HCT116 (cell line): ENCODE measurements around the gene CACNA1C. TPM values are rescaled to one million over a fixed set of nuclear protein-coding genes. Genes with fewer than 3 reads are reported as not detected.

Experiments used
- ATAC-seq: fragments of 200-7000 bp; cut with Tn5 transposase; 2 replicates; pipeline ENCODE4 v1.9.1; 2020; ENCODE audit warnings: mild to moderate bottlenecking, moderate library complexity
- BruUV-seq: library from RNA; stranded (reverse); fragments of 400-500 nt; replicated peaks from 2 replicates; lab custom pipeline; 2021; lab: Mats Ljungman, UMichigan
- CTCF ChIA-PET: fragments of 300-600 bp; sonication (Branson Sonifier 250); formaldehyde crosslinking; loops from one replicate; lab custom pipeline; 2021; ENCODE audit warnings: antibody characterized with exemption; lab: Charles Lee
- POLR2A ChIA-PET: fragments of 300-600, 350-600 bp; sonication (Branson Sonifier 250); formaldehyde crosslinking; loops from one replicate; lab custom pipeline; 2021; ENCODE audit warnings: antibody characterized with exemption; lab: Charles Lee
- RAD21 ChIA-PET, 2 experiments: fragments of 300-600 bp; sonication (Branson Sonifier 250); formaldehyde crosslinking; loops; one replicate each; lab custom pipeline; 2023; ENCODE audit warnings: low total read pairs in 2 of 2; ENCODE audit not compliant: uncharacterized antibody in 2 of 2, unreplicated experiment in 2 of 2, low non-redundant PET in 1 of 2; lab: Charles Lee
- DNase-seq: peaks from one replicate; pipeline ENCODE4 v3.0.0-alpha.2; 2010; ENCODE audit warnings: low read depth, low spot score
- H2AFZ ChIP-seq: fragments of 200-600 bp; shearing (Covaris generic), sonication (generic); 2 replicates; pipeline ENCODE4 v1.6.1; 2017; ENCODE audit warnings: low read depth, mixed run types, mixed read lengths, antibody characterized with exemption, low read length; ENCODE audit not compliant: poor library complexity, severe bottlenecking
- H3K27ac ChIP-seq: 2 replicates; pipeline ENCODE4 v1.5.1; 2012; ENCODE audit warnings: low read depth, low read length
- H3K27me3 ChIP-seq: fragments of 200-600 bp; sonication (generic); 2 replicates; pipeline ENCODE4 v1.6.1; 2016; ENCODE audit warnings: mixed run types, low read length, mixed read lengths; ENCODE audit not compliant: insufficient read depth
- H3K36me3 ChIP-seq, 2 experiments: fragments of 200-500 bp in 1 of 2; fragments of 200-600 bp in 1 of 2; sonication (Bioruptor generic) in 1 of 2; sonication (generic) in 1 of 2; 2 replicates each; pipeline versions ENCODE4 v1.5.1 to v1.6.1; 2014 to 2016; ENCODE audit warnings: low read length in 2 of 2, inconsistent platforms in 1 of 2, mixed read lengths in 1 of 2, mixed run types in 1 of 2; ENCODE audit not compliant: insufficient read depth in 2 of 2, control insufficient read depth in 1 of 2
- H3K4me1 ChIP-seq, 2 experiments: fragments of 200-600 bp in 1 of 2; sonication (generic) in 1 of 2; 2 replicates each; pipeline versions ENCODE4 v1.5.1 to v1.6.1; 2012 to 2017; ENCODE audit warnings: low read length in 2 of 2, inconsistent platforms in 1 of 2, mild to moderate bottlenecking in 1 of 2, mixed read lengths in 1 of 2, mixed run types in 1 of 2, moderate library complexity in 1 of 2; ENCODE audit not compliant: insufficient read depth in 2 of 2, control insufficient read depth in 1 of 2
- H3K4me2 ChIP-seq: fragments of 200-600 bp; sonication (generic); 2 replicates; pipeline ENCODE4 v1.6.1; 2017; ENCODE audit warnings: mixed run types, low read length, mixed read lengths
- H3K4me3 ChIP-seq, 2 experiments: fragments of 200-600 bp in 1 of 2; sonication (generic) in 1 of 2; replicated peaks in 1 of 2; 2 replicates each; pipeline ENCODE4 v1.5.1; 2011 to 2016; ENCODE audit warnings: low read length in 2 of 2, control low read depth in 1 of 2, low read depth in 1 of 2, mild to moderate bottlenecking in 1 of 2, mixed read lengths in 1 of 2, mixed run types in 1 of 2
- H3K79me2 ChIP-seq: fragments of 200-600 bp; sonication (generic); 2 replicates; pipeline ENCODE4 v1.6.1; 2017; ENCODE audit warnings: mild to moderate bottlenecking, mixed run types, low read length, moderate library complexity, mixed read lengths; ENCODE audit not compliant: insufficient read depth
- H3K9ac ChIP-seq: fragments of 200-600 bp; sonication (generic); 2 replicates; pipeline ENCODE4 v1.6.1; 2016; ENCODE audit warnings: low read length, mixed read lengths
- H3K9me2 ChIP-seq: fragments of 200-600 bp; sonication (generic), shearing (Covaris generic); 2 replicates; pipeline ENCODE4 v1.6.1; 2017; ENCODE audit warnings: mixed run types, mild to moderate bottlenecking, moderate library complexity; ENCODE audit not compliant: insufficient read depth
- H3K9me3 ChIP-seq, 2 experiments: fragments of 200-500 bp in 1 of 2; fragments of 200-600 bp in 1 of 2; sonication (Bioruptor generic) in 1 of 2; sonication (generic) in 1 of 2; 2 replicates each; pipeline ENCODE4 v1.6.1; 2014 to 2017; ENCODE audit warnings: low read length in 2 of 2, mixed read lengths in 2 of 2, inconsistent platforms in 1 of 2, low read depth in 1 of 2, mild to moderate bottlenecking in 1 of 2, mixed run types in 1 of 2, moderate library complexity in 1 of 2; ENCODE audit not compliant: control insufficient read depth in 1 of 2, insufficient read depth in 1 of 2
- H4K20me1 ChIP-seq: fragments of 200-600 bp; sonication (generic), shearing (Covaris generic); 2 replicates; pipeline ENCODE4 v1.6.1; 2017; ENCODE audit warnings: mixed run types, mild to moderate bottlenecking, moderate library complexity; ENCODE audit not compliant: insufficient read depth
- ATF3 ChIP-seq: IDR thresholded peaks from 2 replicates; pipeline ENCODE4 v1.6.1; 2012
- CEBPB ChIP-seq: IDR thresholded peaks from 2 replicates; pipeline ENCODE4 v1.6.1; 2012; ENCODE audit warnings: low read depth
- CTCF ChIP-seq, 3 experiments: fragments of 200-600 bp in 1 of 3; sonication (generic) in 1 of 3; IDR thresholded peaks in 2 of 3; conservative IDR thresholded peaks in 1 of 3; 2 replicates each; pipeline ENCODE4 v1.5.1; 2012 to 2017; ENCODE audit warnings: low read depth in 2 of 3, low read length in 2 of 3, antibody characterized with exemption in 1 of 3, borderline replicate concordance in 1 of 3, control low read depth in 1 of 3, mild to moderate bottlenecking in 1 of 3, mixed read lengths in 1 of 3, mixed run types in 1 of 3, moderate library complexity in 1 of 3; ENCODE audit not compliant: insufficient read depth in 1 of 3
- EGR1 ChIP-seq: IDR thresholded peaks from 2 replicates; pipeline ENCODE4 v1.6.1; 2012; ENCODE audit warnings: low read depth
- ELF1 ChIP-seq: IDR thresholded peaks from 2 replicates; pipeline ENCODE4 v1.6.1; 2012; ENCODE audit warnings: low read depth, borderline replicate concordance
- EZH2 ChIP-seq: fragments of 200-600 bp; sonication (generic); IDR thresholded peaks from 2 replicates; pipeline ENCODE4 v1.6.1; 2017; ENCODE audit warnings: antibody characterized with exemption, mixed run types
- EZH2phosphoT487 ChIP-seq: fragments of 200-600 bp; IDR thresholded peaks from 2 replicates; pipeline ENCODE4 v1.6.1; 2018; ENCODE audit warnings: antibody characterized with exemption, borderline replicate concordance
- FOSL1 ChIP-seq: IDR thresholded peaks from 2 replicates; pipeline ENCODE4 v1.6.1; 2012; ENCODE audit warnings: low read depth
- POLR2A ChIP-seq: IDR thresholded peaks from 2 replicates; pipeline ENCODE4 v1.7.0; 2011; ENCODE audit warnings: borderline replicate concordance; ENCODE audit not compliant: insufficient read depth, insufficient read length; ENCODE audit errors: extremely low read depth
- POLR2AphosphoS5 ChIP-seq: IDR thresholded peaks from 2 replicates; pipeline ENCODE4 v1.6.1; 2011; ENCODE audit warnings: mild to moderate bottlenecking, low read depth, low read length, moderate library complexity
- REST ChIP-seq: IDR thresholded peaks from 2 replicates; pipeline ENCODE4 v1.6.1; 2012; ENCODE audit warnings: low read depth
- SIN3A ChIP-seq: IDR thresholded peaks from 2 replicates; pipeline ENCODE4 v1.6.1; 2012; ENCODE audit warnings: low read depth
- TCF7L2 ChIP-seq: IDR thresholded peaks from 2 replicates; pipeline ENCODE4 v1.7.0; 2011; ENCODE audit warnings: borderline replicate concordance, inconsistent platforms; ENCODE audit not compliant: insufficient read depth, insufficient read length; ENCODE audit errors: extremely low read depth
- YY1 ChIP-seq: IDR thresholded peaks from 2 replicates; pipeline ENCODE4 v1.6.1; 2011; ENCODE audit warnings: low read length, low read depth, moderate library complexity, mild to moderate bottlenecking; ENCODE audit not compliant: insufficient replicate concordance; ENCODE audit errors: extremely low read depth
- ZBTB33 ChIP-seq: IDR thresholded peaks from 2 replicates; pipeline ENCODE4 v1.6.1; 2011; ENCODE audit warnings: mild to moderate bottlenecking, low read length, moderate library complexity; ENCODE audit not compliant: insufficient replicate concordance; ENCODE audit errors: extremely low read depth
- ZNF274 ChIP-seq: fragments of 200-500 bp; sonication (Bioruptor generic); IDR thresholded peaks from 2 replicates; pipeline ENCODE4 v1.6.1; 2014; ENCODE audit warnings: mild to moderate bottlenecking, low read depth, low read length, inconsistent platforms
- intact Hi-C: fragments of 100-400 bp; cut with micrococcal nuclease; formaldehyde crosslinking; loops from 2 replicates; pipeline ENCODE4 v1.10.0; 2022
- total RNA-seq: library from RNA; stranded (reverse); gene quantifications from one replicate; pipeline ENCODE4 v1.2.1, GENCODE V29; 2021; ENCODE audit not compliant: unreplicated experiment

The CACNA1C gene
- total RNA-seq, 1 experiment from 2014 or later = 0.05 TPM

GRCh38 chr12:2396448-2396871, 343.7 kb downstream of the CACNA1C start:
- no TSS peak for BruUV-seq

More at GRCh38 chr12:2396448-2396871, 343.7 kb downstream of the CACNA1C start:
- H3K27me3 ChIP-seq = no peaks in the 10 kb centered on the region
- CTCF ChIA-PET = interaction anchor here (2.2 kb wide), 1 partner anchor 186 kb away, joined by 5 read pairs; no protein-coding TSS in a partner anchor
- POLR2A ChIA-PET = no interaction called here
- TF ChIP-seq CTCF (IDR thresholded peaks at IDR 0.05 in 2 of 3, conservative IDR thresholded peaks at IDR 0.05 in 1 of 3; ENCODE audit: borderline replicate concordance in 1 of 3, insufficient read depth in 1 of 3, low read depth in 2 of 3, low read length in 2 of 3) (no peak), POLR2A (no peak), ZNF274 (no peak), ELF1 (no peak), EZH2phosphoT487 (no peak), REST (no peak), EZH2 (no peak), EGR1 (no peak), TCF7L2 (no peak), SIN3A (no peak), POLR2AphosphoS5 (no peak), CEBPB (no peak), ATF3 (no peak), FOSL1 (no peak), YY1 (no peak), ZBTB33 (no peak)
- TF ChIP-seq, all 23 proteins: peak for 0
- Histone ChIP-seq H3K9me3 (no peaks in the 10 kb centered on the region), H3K4me2 (no peak overlapping the region), H3K4me1 (peaks cover 6 to 15% of the 10 kb centered on the region in 2 experiments), H2AFZ (no peak overlapping the region), H3K9ac (no peak overlapping the region), H3K9me2 (no peaks in the 10 kb centered on the region), H3K27ac (no peak overlapping the region), H4K20me1 (no peaks in the 10 kb centered on the region), H3K79me2 (no peaks in the 10 kb centered on the region), H3K36me3 (no peaks in the 10 kb centered on the region), H3K4me3 (no peak overlapping the region)
- no peak for DNase-seq
- intact Hi-C loops = no loop called here
- no peak for ATAC-seq
- RAD21 ChIA-PET = no interaction called here
